GM12872 (cell line): ENCODE data around the gene KLHDC9.

ENCODE experiments used
- CTCF ChIP-seq: IDR thresholded peaks from 3 replicates; pipeline ENCODE4 v1.5.1; 2011; ENCODE audit warnings: low read depth, mild to moderate bottlenecking, low read length, moderate library complexity; ENCODE audit not compliant: insufficient read depth

The KLHDC9 gene

GRCh38 chr1:161138431-161138830, 40.3 kb downstream of the KLHDC9 start:
- TF ChIP-seq CTCF: no peak

GRCh38 chr1:161139766-161140165, 41.6 kb downstream of the KLHDC9 start:
- TF ChIP-seq CTCF: peak; percentile 40; the same call in 2 of the 3 replicates

GRCh38 chr1:161140755-161141400, 42.7 kb downstream of the KLHDC9 start:
- TF ChIP-seq CTCF: no peak

GRCh38 chr1:161145832-161146231, 47.7 kb downstream of the KLHDC9 start:
- no peak for TF ChIP-seq CTCF
